KMS-11 (cell line): ENCODE data around the gene GPLD1.
"Not testable (repeated sequence)": the region's sequence is repeated elsewhere in the genome, so short reads cannot be mapped to it uniquely, and the experiment has no call there.

Experiments
- H2AFZ ChIP-seq: fragments of 200-600 bp; sonication (generic); 2 replicates; pipeline ENCODE4 v1.6.1; 2016; ENCODE audit warnings: antibody characterized with exemption, mixed run types, low read depth
- H3K27ac ChIP-seq: fragments of 200-600 bp; sonication (generic); 2 replicates; pipeline ENCODE4 v1.6.1; 2016; ENCODE audit warnings: mild to moderate bottlenecking, mixed run types
- H3K27me3 ChIP-seq: fragments of 200-600 bp; sonication (generic); 2 replicates; pipeline ENCODE4 v1.6.1; 2017; ENCODE audit warnings: mild to moderate bottlenecking, low read depth, mixed run types, moderate library complexity; ENCODE audit not compliant: insufficient read depth
- H3K36me3 ChIP-seq: fragments of 200-600 bp; sonication (generic); 2 replicates; pipeline ENCODE4 v1.6.1; 2017; ENCODE audit warnings: mild to moderate bottlenecking, mixed run types; ENCODE audit not compliant: insufficient read depth
- H3K4me1 ChIP-seq: fragments of 200-600 bp; sonication (generic); 2 replicates; pipeline ENCODE4 v1.6.1; 2016; ENCODE audit warnings: mild to moderate bottlenecking, low read depth, mixed run types; ENCODE audit not compliant: poor library complexity, severe bottlenecking
- H3K4me2 ChIP-seq: fragments of 200-600 bp; sonication (generic); 2 replicates; pipeline ENCODE4 v1.7.0; 2016; ENCODE audit warnings: mild to moderate bottlenecking, mixed run types
- H3K4me3 ChIP-seq: fragments of 200-600 bp; sonication (generic); IDR thresholded peaks from 2 replicates; pipeline ENCODE4 v1.6.1; 2017; ENCODE audit warnings: low read depth, low read length, mixed read lengths; ENCODE audit not compliant: insufficient read depth
- H3K79me2 ChIP-seq: fragments of 200-600 bp; sonication (generic); 2 replicates; pipeline ENCODE4 v1.6.1; 2016; ENCODE audit warnings: low read depth, mixed run types; ENCODE audit not compliant: insufficient read depth
- H3K9ac ChIP-seq: fragments of 200-600 bp; sonication (generic); 2 replicates; pipeline ENCODE4 v1.6.1; 2016; ENCODE audit warnings: mild to moderate bottlenecking, mixed run types
- H4K20me1 ChIP-seq: fragments of 200-600 bp; sonication (generic); 2 replicates; pipeline ENCODE4 v1.6.1; 2016; ENCODE audit warnings: mild to moderate bottlenecking, mixed run types; ENCODE audit not compliant: insufficient read depth
- TF ChIP-seq, protein P1 (sequence below): fragments of 200-600 bp; sonication (generic); conservative IDR thresholded peaks from 2 replicates; pipeline ENCODE4 v1.6.1; 2017; ENCODE audit warnings: low read depth, mild to moderate bottlenecking, antibody characterized with exemption, low read length, moderate library complexity, mixed read lengths

The GPLD1 gene

DNA sequence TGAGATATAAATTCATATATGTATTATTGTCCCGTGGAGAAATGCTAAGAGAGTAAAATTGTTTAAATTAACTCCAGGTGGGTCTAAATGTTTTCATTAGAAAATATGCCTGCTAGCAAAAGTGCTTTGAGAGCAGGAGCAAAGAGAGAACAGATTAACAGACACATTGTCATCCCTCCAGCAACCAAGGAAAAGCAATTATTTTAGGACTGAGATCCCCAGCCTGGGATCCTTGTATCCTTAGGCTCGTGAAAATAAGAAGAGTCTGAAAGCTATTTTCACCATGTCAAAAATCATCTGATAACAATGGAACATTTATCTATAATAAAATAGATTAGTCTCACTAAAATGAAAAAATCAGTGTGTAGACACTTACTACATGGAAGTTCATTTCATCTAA lies 98.2 kb downstream of the GPLD1 start:
- Histone ChIP-seq H4K20me1 (no peaks in the 10 kb centered on the region), H3K9ac (no peak overlapping the region), H3K79me2 (no peaks in the 10 kb centered on the region), H3K36me3 (no peaks in the 10 kb centered on the region), H3K4me1 (peaks cover 12% of the 10 kb centered on the region), H3K4me2 (peak overlapping the region; percentile 17; the same call in 1 of the 2 replicates), H3K27ac (no peak overlapping the region), H3K27me3 (no peaks in the 10 kb centered on the region), H3K4me3 (no peak overlapping the region), H2AFZ (no peak overlapping the region)
- TF ChIP-seq, protein P1, sequence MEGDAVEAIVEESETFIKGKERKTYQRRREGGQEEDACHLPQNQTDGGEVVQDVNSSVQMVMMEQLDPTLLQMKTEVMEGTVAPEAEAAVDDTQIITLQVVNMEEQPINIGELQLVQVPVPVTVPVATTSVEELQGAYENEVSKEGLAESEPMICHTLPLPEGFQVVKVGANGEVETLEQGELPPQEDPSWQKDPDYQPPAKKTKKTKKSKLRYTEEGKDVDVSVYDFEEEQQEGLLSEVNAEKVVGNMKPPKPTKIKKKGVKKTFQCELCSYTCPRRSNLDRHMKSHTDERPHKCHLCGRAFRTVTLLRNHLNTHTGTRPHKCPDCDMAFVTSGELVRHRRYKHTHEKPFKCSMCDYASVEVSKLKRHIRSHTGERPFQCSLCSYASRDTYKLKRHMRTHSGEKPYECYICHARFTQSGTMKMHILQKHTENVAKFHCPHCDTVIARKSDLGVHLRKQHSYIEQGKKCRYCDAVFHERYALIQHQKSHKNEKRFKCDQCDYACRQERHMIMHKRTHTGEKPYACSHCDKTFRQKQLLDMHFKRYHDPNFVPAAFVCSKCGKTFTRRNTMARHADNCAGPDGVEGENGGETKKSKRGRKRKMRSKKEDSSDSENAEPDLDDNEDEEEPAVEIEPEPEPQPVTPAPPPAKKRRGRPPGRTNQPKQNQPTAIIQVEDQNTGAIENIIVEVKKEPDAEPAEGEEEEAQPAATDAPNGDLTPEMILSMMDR = no peak

- H3K79me2 ChIP-seq = no peaks in the 10 kb centered on the region
- peaks cover 12% of the 10 kb centered on the region for H3K4me1 ChIP-seq
- H3K27ac ChIP-seq = no peak overlapping the region
- H3K4me2 ChIP-seq = no peak overlapping the region
- TF ChIP-seq, protein P1 = no peak
- H3K9ac ChIP-seq = no peak overlapping the region
- H2AFZ ChIP-seq = no peak overlapping the region
- no peaks in the 10 kb centered on the region for H3K36me3 ChIP-seq
- no peak overlapping the region for H3K4me3 ChIP-seq
- H3K27me3 ChIP-seq = no peaks in the 10 kb centered on the region
- H4K20me1 ChIP-seq = no peaks in the 10 kb centered on the region
Observed at GRCh38 chr6:24387818-24388217, 101.6 kb downstream of the GPLD1 start.

GRCh38 chr6:24385536-24386269 lies 103.7 kb downstream of the GPLD1 start:
- Histone ChIP-seq H3K4me2 (no peak overlapping the region), H3K36me3 (no peaks in the 10 kb centered on the region), H3K4me3 (no peak overlapping the region), H3K27me3 (no peaks in the 10 kb centered on the region), H3K79me2 (no peaks in the 10 kb centered on the region), H2AFZ (no peak overlapping the region), H3K9ac (no peak overlapping the region), H3K27ac (no peak overlapping the region), H3K4me1 (no peaks in the 10 kb centered on the region), H4K20me1 (no peaks in the 10 kb centered on the region)
- TF ChIP-seq, protein P1 = no peak

- H3K36me3 ChIP-seq, H3K4me2 ChIP-seq, H3K4me1 ChIP-seq, H4K20me1 ChIP-seq, H3K9ac ChIP-seq, H3K27ac ChIP-seq, H3K4me3 ChIP-seq, H2AFZ ChIP-seq, H3K27me3 ChIP-seq, H3K79me2 ChIP-seq: not testable (repeated sequence)
Observed at GRCh38 chr6:24384369-24385130, 104.8 kb downstream of the GPLD1 start.

- H3K27me3 ChIP-seq, H3K36me3 ChIP-seq, H3K9ac ChIP-seq, H3K79me2 ChIP-seq, H3K4me3 ChIP-seq, H3K4me2 ChIP-seq, H3K27ac ChIP-seq, H2AFZ ChIP-seq, H3K4me1 ChIP-seq, H4K20me1 ChIP-seq: not testable (repeated sequence)
Observed at GRCh38 chr6:24382891-24383494, 106.4 kb downstream of the GPLD1 start.
